Progenitor cell of endocrine pancreas (in vitro differentiated cells): ENCODE measurements around the gene ZNF800. TPM values are rescaled to one million over a fixed set of nuclear protein-coding genes. Genes with fewer than 3 reads are reported as not detected.

Experiments
- DNase-seq: peaks from one replicate; pipeline ENCODE4 v3.0.0; 2021; ENCODE audit warnings: low spot score; ENCODE audit not compliant: unreplicated experiment
- H3K27ac Mint-ChIP-seq: 2 replicates; pipeline ENCODE4 v1.8.0; 2021; ENCODE audit warnings: mild to moderate bottlenecking, moderate library complexity, mixed read lengths
- H3K27me3 Mint-ChIP-seq: 2 replicates; pipeline ENCODE4 v1.8.0; 2021; ENCODE audit warnings: mixed read lengths
- H3K36me3 Mint-ChIP-seq: 2 replicates; pipeline ENCODE4 v1.8.0; 2022; ENCODE audit warnings: mixed read lengths; ENCODE audit not compliant: insufficient read depth
- H3K4me1 Mint-ChIP-seq: 2 replicates; pipeline ENCODE4 v1.8.0; 2021; ENCODE audit warnings: low read depth, mixed read lengths
- H3K4me3 Mint-ChIP-seq: 2 replicates; pipeline ENCODE4 v1.8.0; 2021; ENCODE audit warnings: low read depth, mild to moderate bottlenecking, moderate library complexity, mixed read lengths
- H3K9me3 Mint-ChIP-seq: 2 replicates; pipeline ENCODE4 v1.8.0; 2021; ENCODE audit warnings: low read depth, mixed read lengths
- CTCF ChIP-seq: fragments of 200-600 bp; sonication (generic); IDR thresholded peaks from one replicate; pipeline ENCODE4 v1.5.0; 2021; ENCODE audit warnings: antibody characterized with exemption, mild to moderate bottlenecking; ENCODE audit not compliant: unreplicated experiment
- total RNA-seq: library from RNA; stranded (reverse); gene quantifications from 2 replicates; pipeline ENCODE4 v1.2.1, GENCODE V29; 2021

The ZNF800 gene
- total RNA-seq, 1 donor from 2014 or later, result 28.2 TPM

GRCh38 chr7:127366680-127367079 lies 25.8 kb downstream of the ZNF800 start:
- H3K27ac Mint-ChIP-seq, result no peak overlapping the region
- H3K36me3 Mint-ChIP-seq, result peaks cover 5% of the 10 kb centered on the region
- H3K4me3 Mint-ChIP-seq, result no peak overlapping the region
- no peaks in the 10 kb centered on the region for H3K9me3 Mint-ChIP-seq
- no peaks in the 10 kb centered on the region for H3K4me1 Mint-ChIP-seq
- no peak for DNase-seq
- TF ChIP-seq CTCF, result no peak
- H3K27me3 Mint-ChIP-seq, result no peaks in the 10 kb centered on the region

DNA sequence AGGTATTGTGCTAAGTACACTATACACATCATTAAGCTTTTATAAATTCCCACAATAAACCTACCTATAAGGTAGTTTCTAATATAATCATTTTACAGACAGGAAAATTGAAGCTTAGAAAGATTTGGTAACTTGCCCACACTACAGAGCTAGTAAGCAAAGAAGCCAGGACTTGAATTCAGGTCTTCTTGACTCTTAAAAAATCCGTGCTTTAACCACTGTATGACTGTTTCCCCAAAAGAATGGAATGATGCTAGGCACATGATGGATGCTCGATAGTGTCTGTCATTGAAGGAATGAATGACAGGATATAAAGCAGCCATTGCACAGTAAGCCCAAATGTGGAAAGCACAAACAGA lies 26.6 kb downstream of the ZNF800 start:
- no peak overlapping the region for H3K4me3 Mint-ChIP-seq
- H3K4me1 Mint-ChIP-seq, result no peaks in the 10 kb centered on the region
- no peak for DNase-seq
- H3K27me3 Mint-ChIP-seq, result no peaks in the 10 kb centered on the region
- no peaks in the 10 kb centered on the region for H3K9me3 Mint-ChIP-seq
- no peak for TF ChIP-seq CTCF
- H3K36me3 Mint-ChIP-seq, result peaks cover 3% of the 10 kb centered on the region
- H3K27ac Mint-ChIP-seq, result no peak overlapping the region

DNA sequence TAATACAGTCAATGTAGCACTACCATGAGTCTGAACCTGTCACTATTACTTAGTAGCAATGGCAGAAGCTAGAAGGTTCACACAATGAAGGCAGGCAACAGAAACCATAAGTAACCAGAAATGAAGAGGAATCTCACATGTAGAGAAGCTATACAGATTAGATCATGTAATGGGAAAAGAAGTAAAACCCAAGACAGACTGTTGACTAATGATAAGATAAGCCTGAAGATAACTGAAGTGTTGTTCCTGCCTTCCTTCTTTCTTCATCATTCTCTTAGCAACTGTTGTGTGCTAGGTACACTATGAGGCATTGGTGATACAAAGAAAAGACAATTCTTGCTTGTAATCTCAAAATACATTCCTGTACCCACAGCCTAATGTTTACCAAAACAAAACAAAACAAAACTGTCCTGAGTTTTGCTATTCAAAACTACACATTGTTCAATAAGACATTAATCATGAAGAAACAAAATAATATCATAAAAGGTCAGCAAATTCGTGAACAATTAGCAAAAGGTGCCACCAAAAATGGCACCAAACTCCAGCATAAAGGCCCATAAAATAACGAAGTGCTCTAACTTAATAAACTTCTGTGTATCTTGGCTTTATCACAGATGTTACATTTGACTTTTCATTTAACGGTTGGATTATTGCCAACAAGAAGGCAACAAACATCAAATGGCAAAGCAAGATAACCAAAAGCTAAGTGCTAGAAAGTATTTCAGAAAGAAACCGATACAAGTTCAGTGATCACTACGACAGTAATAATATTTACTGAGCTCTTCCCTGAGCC lies 27.1 kb downstream of the ZNF800 start:
- no peaks in the 10 kb centered on the region for H3K9me3 Mint-ChIP-seq
- no peak for TF ChIP-seq CTCF
- DNase-seq, result no peak
- no peaks in the 10 kb centered on the region for H3K4me1 Mint-ChIP-seq
- no peak overlapping the region for H3K27ac Mint-ChIP-seq
- H3K4me3 Mint-ChIP-seq, result no peak overlapping the region
- no peaks in the 10 kb centered on the region for H3K27me3 Mint-ChIP-seq
- peaks cover 3% of the 10 kb centered on the region for H3K36me3 Mint-ChIP-seq

DNA sequence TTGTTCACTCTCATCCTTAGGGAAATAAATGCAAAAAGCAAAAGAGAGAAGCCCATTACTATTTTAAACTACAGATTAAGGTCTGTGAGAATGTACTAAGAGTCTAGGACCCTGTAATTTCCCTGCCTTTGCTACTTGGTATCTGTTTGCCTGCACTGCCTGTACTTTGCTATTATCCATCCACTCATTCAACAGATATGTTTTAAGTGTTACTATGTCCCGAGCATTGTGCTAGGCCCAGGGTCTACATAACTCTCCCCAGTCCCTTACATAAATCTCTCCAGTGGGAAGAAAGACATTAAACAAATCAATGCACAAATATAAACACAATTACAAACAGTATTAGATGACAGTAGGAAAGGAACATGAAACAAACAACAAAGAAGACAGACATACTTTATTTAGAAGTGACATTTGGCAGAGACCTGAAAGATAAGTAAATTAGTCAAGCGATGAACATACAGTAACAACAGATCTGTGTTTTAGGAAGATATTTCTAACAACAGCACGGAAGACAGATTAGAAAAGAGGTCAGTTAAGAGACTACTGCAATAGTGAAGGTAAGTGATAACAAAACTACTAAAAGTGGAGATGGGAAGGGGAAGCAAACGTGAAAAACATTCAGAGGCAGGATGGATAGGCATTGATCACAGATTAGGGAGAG lies 30.0 kb downstream of the ZNF800 start:
- no peaks in the 10 kb centered on the region for H3K9me3 Mint-ChIP-seq
- no peaks in the 10 kb centered on the region for H3K4me1 Mint-ChIP-seq
- no peak overlapping the region for H3K4me3 Mint-ChIP-seq
- DNase-seq, result no peak
- TF ChIP-seq CTCF, result no peak
- no peak overlapping the region for H3K27ac Mint-ChIP-seq
- H3K36me3 Mint-ChIP-seq, result no peaks in the 10 kb centered on the region
- H3K27me3 Mint-ChIP-seq, result no peaks in the 10 kb centered on the region

- Mint-ChIP-seq H3K4me1 (no peaks in the 10 kb centered on the region), H3K27ac (no peak overlapping the region), H3K27me3 (no peaks in the 10 kb centered on the region), H3K36me3 (no peaks in the 10 kb centered on the region), H3K4me3 (no peak overlapping the region), H3K9me3 (no peaks in the 10 kb centered on the region)
- DNase-seq, result no peak
- no peak for TF ChIP-seq CTCF
Measured at GRCh38 chr7:127361736-127362135, 30.8 kb downstream of the ZNF800 start.
